Activated T-cell treated with anti-CD3 and anti-CD28 coated beads, Interleukin-2, amount 50 U/mL, for 72 hours (primary cell): ENCODE measurements around the gene FRMD8. TPM values are rescaled to one million over a fixed set of nuclear protein-coding genes. Genes with fewer than 3 reads are reported as not detected.
A peak's percentile ranks its signal among the peaks of the same experiment; 100 is the strongest.

Experiments used
- ATAC-seq, 2 donors: fragments of 150-1000 bp; cut with Tn5 transposase; replicated peaks in 1 of 2; 2 replicates each; pipeline ENCODE4 v1.10.0; 2021; ENCODE audit warnings: moderate library complexity in 2 of 2, mild to moderate bottlenecking in 1 of 2
- DNase-seq, 2 donors: peaks; one replicate each; pipeline ENCODE4 v3.0.0; 2021 to 2022; ENCODE audit warnings: mixed read lengths in 1 of 2
- H3K27ac Mint-ChIP-seq: one replicate; pipeline ENCODE4 v1.8.0; 2022; ENCODE audit warnings: mild to moderate bottlenecking, moderate library complexity, mixed read lengths
- H3K27me3 Mint-ChIP-seq: one replicate; pipeline ENCODE4 v1.8.0; 2022; ENCODE audit warnings: low read depth, mixed read lengths
- H3K36me3 Mint-ChIP-seq, 2 donors: one replicate each; pipeline ENCODE4 v1.8.0; 2022; ENCODE audit warnings: mixed read lengths in 2 of 2, mild to moderate bottlenecking in 1 of 2; ENCODE audit not compliant: insufficient read depth in 2 of 2
- H3K4me1 Mint-ChIP-seq: one replicate; pipeline ENCODE4 v1.8.0; 2022; ENCODE audit warnings: low read depth, mixed read lengths
- H3K4me3 Mint-ChIP-seq, 2 donors: one replicate each; pipeline ENCODE4 v1.8.0; 2022; ENCODE audit warnings: mild to moderate bottlenecking in 2 of 2, mixed read lengths in 2 of 2, moderate library complexity in 2 of 2
- H3K9me3 Mint-ChIP-seq, 2 donors: one replicate each; pipeline ENCODE4 v1.8.0; 2022; ENCODE audit warnings: mixed read lengths in 2 of 2
- total RNA-seq, 2 donors: library from RNA; stranded (reverse); gene quantifications; one replicate each; pipeline ENCODE4 v1.2.3, GENCODE V29; 2022

FRMD8 gene
- total RNA-seq, 2 donors from 2014 or later, result 43.5 to 47.2 TPM

- peak overlapping the region; percentile 88 to 99 for H3K4me3 Mint-ChIP-seq
- peaks cover 43 to 69% of the 10 kb centered on the region in 2 donors for H3K36me3 Mint-ChIP-seq
- no peaks in the 10 kb centered on the region for H3K9me3 Mint-ChIP-seq
- peak overlapping the region; percentile 100 for H3K27ac Mint-ChIP-seq
- peaks cover 91% of the 10 kb centered on the region for H3K4me1 Mint-ChIP-seq
- H3K27me3 Mint-ChIP-seq, result no peaks in the 10 kb centered on the region
- DNase-seq, result peak; percentile 51 to 68
- ATAC-seq, result no peak
Measured at GRCh38 chr11:65429724-65430405, 43.4 kb downstream of the FRMD8 start.

- ATAC-seq, result no peak
- Mint-ChIP-seq H3K27me3 (no peaks in the 10 kb centered on the region), H3K9me3 (no peaks in the 10 kb centered on the region), H3K4me3 (peak overlapping the region; percentile 88 to 99), H3K27ac (peak overlapping the region; percentile 100), H3K4me1 (peaks cover 93% of the 10 kb centered on the region), H3K36me3 (peaks cover 41 to 69% of the 10 kb centered on the region in 2 donors)
- no peak for DNase-seq
Measured at GRCh38 chr11:65430406-65431217, 44.2 kb downstream of the FRMD8 start.

GRCh38 chr11:65431451-65432099 lies 45.1 kb downstream of the FRMD8 start:
- ATAC-seq, result no peak
- Mint-ChIP-seq H3K27me3 (no peaks in the 10 kb centered on the region), H3K4me3 (peak overlapping the region; percentile 55 to 76), H3K9me3 (no peaks in the 10 kb centered on the region), H3K27ac (peak overlapping the region; percentile 86), H3K4me1 (peaks cover 96% of the 10 kb centered on the region), H3K36me3 (peaks cover 33 to 67% of the 10 kb centered on the region in 2 donors)
- DNase-seq, result no peak

- no peak for ATAC-seq
- Mint-ChIP-seq H3K36me3 (peaks cover 30 to 66% of the 10 kb centered on the region in 2 donors), H3K27ac (peak overlapping the region; percentile 86), H3K4me3 (peak overlapping the region; percentile 55 to 76), H3K27me3 (no peaks in the 10 kb centered on the region), H3K4me1 (peaks cover 94% of the 10 kb centered on the region), H3K9me3 (no peaks in the 10 kb centered on the region)
- no peak for DNase-seq
Measured at GRCh38 chr11:65432100-65432650, 45.7 kb downstream of the FRMD8 start.

- peak overlapping the region; percentile 86 for H3K27ac Mint-ChIP-seq
- no peak for ATAC-seq
- peaks cover 94% of the 10 kb centered on the region for H3K4me1 Mint-ChIP-seq
- peak overlapping the region; percentile 55 to 76 for H3K4me3 Mint-ChIP-seq
- H3K9me3 Mint-ChIP-seq, result no peaks in the 10 kb centered on the region
- H3K36me3 Mint-ChIP-seq, result peaks cover 28 to 67% of the 10 kb centered on the region in 2 donors
- no peak for DNase-seq
- no peaks in the 10 kb centered on the region for H3K27me3 Mint-ChIP-seq
Measured at GRCh38 chr11:65432686-65433582, 46.5 kb downstream of the FRMD8 start.

- Mint-ChIP-seq H3K4me1 (peaks cover 93% of the 10 kb centered on the region), H3K4me3 (no peak overlapping the region)
Measured at GRCh38 chr11:65433657-65434056, 47.2 kb downstream of the FRMD8 start.

GRCh38 chr11:65434057-65434666 lies 47.7 kb downstream of the FRMD8 start:
- Mint-ChIP-seq H3K4me1 (peaks cover 93% of the 10 kb centered on the region), H3K36me3 (peaks cover 29 to 71% of the 10 kb centered on the region in 2 donors), H3K27ac (peak overlapping the region; percentile 86), H3K27me3 (no peaks in the 10 kb centered on the region), H3K4me3 (peak overlapping the region in 1 of 2 donors; percentile 37), H3K9me3 (no peaks in the 10 kb centered on the region)
- ATAC-seq (no peak), DNase-seq (no peak)

More at GRCh38 chr11:65433657-65434056, 47.2 kb downstream of the FRMD8 start:
- no peak for DNase-seq
- ATAC-seq, result no peak
- no peaks in the 10 kb centered on the region for H3K27me3 Mint-ChIP-seq
- peak overlapping the region; percentile 86 for H3K27ac Mint-ChIP-seq
- H3K36me3 Mint-ChIP-seq, result peaks cover 28 to 68% of the 10 kb centered on the region in 2 donors
- H3K9me3 Mint-ChIP-seq, result no peaks in the 10 kb centered on the region

- no peaks in the 10 kb centered on the region for H3K9me3 Mint-ChIP-seq
- ATAC-seq, result no peak
- peaks cover 93% of the 10 kb centered on the region for H3K4me1 Mint-ChIP-seq
- peaks cover 29 to 73% of the 10 kb centered on the region in 2 donors for H3K36me3 Mint-ChIP-seq
- H3K4me3 Mint-ChIP-seq, result peak overlapping the region; percentile 21 to 37
- H3K27ac Mint-ChIP-seq, result peak overlapping the region; percentile 86
- no peaks in the 10 kb centered on the region for H3K27me3 Mint-ChIP-seq
- no peak for DNase-seq
Measured at GRCh38 chr11:65434667-65435410, 48.4 kb downstream of the FRMD8 start.

GRCh38 chr11:65435411-65435931 lies 49.0 kb downstream of the FRMD8 start:
- ATAC-seq, result no peak
- Mint-ChIP-seq H3K9me3 (no peaks in the 10 kb centered on the region), H3K27ac (peak overlapping the region; percentile 86), H3K27me3 (no peaks in the 10 kb centered on the region), H3K36me3 (peaks cover 25 to 74% of the 10 kb centered on the region in 2 donors), H3K4me3 (peak overlapping the region; percentile 21 to 37), H3K4me1 (peaks cover 93% of the 10 kb centered on the region)
- DNase-seq, result no peak

GRCh38 chr11:65435981-65436411 lies 49.6 kb downstream of the FRMD8 start:
- DNase-seq, result no peak
- H3K27ac Mint-ChIP-seq, result peak overlapping the region; percentile 86
- H3K9me3 Mint-ChIP-seq, result no peaks in the 10 kb centered on the region
- H3K27me3 Mint-ChIP-seq, result no peaks in the 10 kb centered on the region
- peak; percentile 16 to 17 for ATAC-seq
- H3K4me3 Mint-ChIP-seq, result peak overlapping the region; percentile 21 to 37
- peaks cover 25 to 73% of the 10 kb centered on the region in 2 donors for H3K36me3 Mint-ChIP-seq
- peaks cover 93% of the 10 kb centered on the region for H3K4me1 Mint-ChIP-seq

GRCh38 chr11:65436412-65437032 lies 50.1 kb downstream of the FRMD8 start:
- ATAC-seq, result peak; percentile 20 to 24
- H3K27ac Mint-ChIP-seq, result peak overlapping the region; percentile 68

More at GRCh38 chr11:65436412-65437032, 50.1 kb downstream of the FRMD8 start:
- peaks cover 25 to 76% of the 10 kb centered on the region in 2 donors for H3K36me3 Mint-ChIP-seq
- H3K27me3 Mint-ChIP-seq, result no peaks in the 10 kb centered on the region
- H3K4me1 Mint-ChIP-seq, result peaks cover 90% of the 10 kb centered on the region
- H3K9me3 Mint-ChIP-seq, result no peaks in the 10 kb centered on the region
- no peak for DNase-seq
- H3K4me3 Mint-ChIP-seq, result peak overlapping the region in 1 of 2 donors; percentile 18
